ENCODE results near the gene CENPT. TPM values are rescaled to one million over a fixed set of nuclear protein-coding genes. Genes with fewer than 3 reads are reported as not detected.
A peak's percentile ranks its signal among the peaks of the same experiment; 100 is the strongest.

CENPT gene
- total and polyA plus RNA-seq, 2 of the 8 experiments (the other 6 are each of a cell fraction or from before 2014, with no cell fraction given) = 42.4 to 53.4 TPM

GRCh38 chr16:67893743-67894399, 46.4 kb upstream of the CENPT start:
- peak overlapping the region; percentile 78 for H3K4ac ChIP-seq (replicated peaks; ENCODE audit: insufficient read length, low read depth, low read length)
- no peaks in the 10 kb centered on the region for H3K36me3 ChIP-seq (ENCODE audit: control insufficient read depth in 2 of 4, insufficient read depth in 4 of 4, low read length in 3 of 4)
- peaks cover 0 to 1% of the 10 kb centered on the region in 2 experiments for H4K20me1 ChIP-seq (replicated peaks in 1 of 2; ENCODE audit: control insufficient read depth in 1 of 2, insufficient read depth in 2 of 2, low read length in 2 of 2)
- H3K23me2 ChIP-seq (ENCODE audit: low read depth, low read length) = peaks cover 4% of the 10 kb centered on the region
- FAIRE-seq (no peak), DNase-seq (ENCODE audit: low read depth in 1 of 2, low spot score in 2 of 2) (no peak)
- ChIA-PET POLR2A (ENCODE audit: partially characterized antibody) (interaction anchor here (0.9 to 2.6 kb wide), 13 partner anchors 8 to 226 kb away, joined by 3 to 25 read pairs (median 4); partner anchors contain the start of genes CTRL, EDC4, NRN1L and NUTF2), CTCF (ENCODE audit: partially characterized antibody) (interaction anchor here (1.0 to 21.8 kb wide), 3 partner anchors 10 to 40 kb away, joined by 4 to 623 read pairs (median 9); partner anchors contain the start of genes CTRL, LCAT, NRN1L and PSMB10)
- H3K79me1 ChIP-seq (ENCODE audit: low read depth, low read length) = peaks cover 13% of the 10 kb centered on the region; the same call in 1 of the 2 replicates
- H3K4me1 ChIP-seq (replicated peaks in 1 of 4; ENCODE audit: control insufficient read depth in 3 of 4, insufficient read depth in 4 of 4, low read length in 3 of 4) = peaks cover 0 to 10% (median 7%) of the 10 kb centered on the region in 4 experiments; a peak in 4 of 7 replicates
- peaks cover 11 to 37% of the 10 kb centered on the region in 2 experiments for H3K79me2 ChIP-seq (ENCODE audit: control insufficient read depth in 1 of 2, insufficient read depth in 2 of 2, low read length in 2 of 2)
- H3K23ac ChIP-seq (ENCODE audit: insufficient read length) = no peak overlapping the region
- H2AFZ ChIP-seq (ENCODE audit: low read length) = no peak overlapping the region
- H3K18ac ChIP-seq (ENCODE audit: extremely low read depth, low read length) = no peak overlapping the region
- H4K91ac ChIP-seq (replicated peaks; ENCODE audit: insufficient read length, low read length) = peak overlapping the region; percentile 27
- no peak overlapping the region for H2BK15ac ChIP-seq (ENCODE audit: low read length)
- peak overlapping the region; percentile 88 to 94 (median 94) for H3K4me3 ChIP-seq (ENCODE audit: extremely low read depth in 1 of 4, insufficient read depth in 2 of 4, low read depth in 3 of 4, low read length in 4 of 4)
- peak overlapping the region; percentile 95 to 100 (median 98) for H3K9ac ChIP-seq (replicated peaks in 1 of 4; ENCODE audit: extremely low read depth in 1 of 4, low read depth in 3 of 4, low read length in 3 of 4)
- no peak overlapping the region; the same call in 1 of the 2 replicates for H2BK12ac ChIP-seq (ENCODE audit: low read depth, low read length)
- H2BK20ac ChIP-seq (ENCODE audit: low read length) = no peak overlapping the region
- H2BK5ac ChIP-seq (ENCODE audit: low read depth, low read length) = peak overlapping the region; percentile 96
- H3K27me3 ChIP-seq (replicated peaks in 1 of 4; ENCODE audit: control insufficient read depth in 3 of 4, extremely low read depth in 1 of 4, insufficient read depth in 3 of 4, low read length in 3 of 4) = no peaks in the 10 kb centered on the region
- H4K5ac ChIP-seq (ENCODE audit: insufficient read length, low read depth, low read length) = peak overlapping the region; percentile 12
- peak overlapping the region; percentile 100 for H4K8ac ChIP-seq (ENCODE audit: extremely low read depth, insufficient read depth, low read length)
- no peak overlapping the region for H2BK120ac ChIP-seq (replicated peaks; ENCODE audit: low read depth, low read length)
- WGBS, 2 experiments (ENCODE audit: extremely low coverage in 1 of 2, insufficient coverage in 1 of 2, insufficient read length in 1 of 2, insufficient replicate concordance in 2 of 2, low coverage in 1 of 2, low lambda C conversion rate in 2 of 2, missing lambda C conversion rate in 1 of 2) = 38% methylated on average over 14 of the region's 14 CpGs; no CpG with 5 or more reads in 1 of the 2 experiments
- H3K56ac ChIP-seq (replicated peaks; ENCODE audit: insufficient read length, low read depth, low read length) = peak overlapping the region; percentile 52
- no peak overlapping the region for H3K14ac ChIP-seq (ENCODE audit: insufficient read length)
- H3K4me2 ChIP-seq (ENCODE audit: insufficient read depth in 1 of 2, low read depth in 2 of 2, low read length in 2 of 2) = peak overlapping the region; percentile 83 to 95
- no peak overlapping the region for H2AK5ac ChIP-seq (ENCODE audit: low read depth, low read length)
- no peaks in the 10 kb centered on the region for H3K9me3 ChIP-seq (ENCODE audit: insufficient read depth in 2 of 2, low read depth in 1 of 2, low read length in 1 of 2)
- H3K27ac ChIP-seq (ENCODE audit: low read depth, low read length) = peak overlapping the region; percentile 87
- no peak for TF ChIP-seq EP300 (IDR thresholded peaks at IDR 0.05; ENCODE audit: borderline replicate concordance in 1 of 2, low read depth in 2 of 2, low read length in 2 of 2)
- no peak for TF ChIP-seq CHD1 (IDR thresholded peaks at IDR 0.05; ENCODE audit: low read depth, low read length)
- no peak for TF ChIP-seq RAD21 (IDR thresholded peaks at IDR 0.05 in 1 of 2, conservative IDR thresholded peaks at IDR 0.05 in 1 of 2; ENCODE audit: low read depth in 2 of 2, low read length in 2 of 2)
- TF ChIP-seq MAFK (IDR thresholded peaks at IDR 0.05; ENCODE audit: low read depth, low read length) = no peak
- no peak for TF ChIP-seq KDM1A (IDR thresholded peaks at IDR 0.05; ENCODE audit: borderline replicate concordance, low read length)
- no peak for TF ChIP-seq CTBP2 (IDR thresholded peaks at IDR 0.05; ENCODE audit: borderline replicate concordance, insufficient read depth, insufficient read length, low read length)
- TF ChIP-seq SIX5 (IDR thresholded peaks at IDR 0.05; ENCODE audit: low read depth, low read length) = no peak
- TF ChIP-seq SP2 (IDR thresholded peaks at IDR 0.05; ENCODE audit: low read length) = no peak
- no peak for TF ChIP-seq HDAC2 (IDR thresholded peaks at IDR 0.05; ENCODE audit: borderline replicate concordance in 1 of 2, low read depth in 2 of 2, low read length in 2 of 2)
